Duodenal mucosa (tissue), 2 donors: ENCODE results near the gene UBA3.

Source experiments
- H3K27ac ChIP-seq: one replicate; pipeline ENCODE4 v1.7.0; 2013; ENCODE audit warnings: low read depth, low read length
- H3K27me3 ChIP-seq, 2 donors: one replicate each; pipeline ENCODE4 v1.7.0; 2013; ENCODE audit warnings: low read length in 2 of 2, control low read depth in 1 of 2; ENCODE audit not compliant: insufficient read depth in 2 of 2, control insufficient read depth in 1 of 2
- H3K36me3 ChIP-seq, 2 donors: one replicate each; pipeline ENCODE4 v1.7.0; 2013; ENCODE audit warnings: low read length in 2 of 2, control low read depth in 1 of 2; ENCODE audit not compliant: insufficient read depth in 2 of 2, control insufficient read depth in 1 of 2
- H3K4me1 ChIP-seq, 2 donors: one replicate each; pipeline ENCODE4 v1.7.0; 2013; ENCODE audit warnings: low read length in 2 of 2, control low read depth in 1 of 2; ENCODE audit not compliant: insufficient read depth in 2 of 2, control insufficient read depth in 1 of 2
- H3K4me3 ChIP-seq, 2 donors: one replicate each; pipeline ENCODE4 v1.7.0; 2013; ENCODE audit warnings: low read length in 2 of 2, low read depth in 1 of 2
- H3K9ac ChIP-seq, 2 donors: one replicate each; pipeline ENCODE4 v1.7.0; 2013; ENCODE audit warnings: low read length in 2 of 2, low read depth in 1 of 2
- H3K9me3 ChIP-seq, 2 donors: one replicate each; pipeline ENCODE4 v1.7.0; 2013; ENCODE audit warnings: low read length in 2 of 2, control low read depth in 1 of 2; ENCODE audit not compliant: control insufficient read depth in 1 of 2

The UBA3 gene

GRCh38 chr3:69119138-69119537 is 39.0 kb upstream of the UBA3 start:
- Histone ChIP-seq H3K4me3 (no peak overlapping the region), H3K9me3 (no peaks in the 10 kb centered on the region), H3K36me3 (no peaks in the 10 kb centered on the region), H3K27me3 (no peaks in the 10 kb centered on the region), H3K9ac (no peak overlapping the region), H3K27ac (no peak overlapping the region), H3K4me1 (peaks cover 0 to 3% of the 10 kb centered on the region in 2 donors)

DNA sequence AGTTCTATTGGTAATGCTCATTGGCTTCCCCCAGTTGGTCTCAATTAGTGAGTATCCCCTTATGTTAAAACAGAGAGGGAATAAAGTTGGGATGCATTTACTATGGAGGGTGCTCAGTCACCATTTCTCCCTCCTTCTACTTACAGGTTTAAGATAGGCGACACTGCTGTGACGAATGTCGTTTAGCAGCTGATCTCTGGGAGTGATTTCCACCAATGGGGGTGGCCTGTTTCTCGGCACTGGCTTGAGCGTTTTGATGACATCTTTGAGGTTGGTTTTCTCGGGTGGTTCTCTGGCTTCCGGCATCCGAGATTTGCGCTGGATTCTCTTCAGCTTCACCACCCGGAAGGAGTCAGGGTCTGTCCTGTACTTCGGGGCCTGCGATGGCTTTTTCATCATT is 38.4 kb upstream of the UBA3 start:
- Histone ChIP-seq H3K4me1 (peaks cover 0 to 3% of the 10 kb centered on the region in 2 donors), H3K27me3 (no peaks in the 10 kb centered on the region), H3K9ac (no peak overlapping the region), H3K4me3 (no peak overlapping the region), H3K36me3 (no peaks in the 10 kb centered on the region), H3K9me3 (no peaks in the 10 kb centered on the region), H3K27ac (no peak overlapping the region)

DNA sequence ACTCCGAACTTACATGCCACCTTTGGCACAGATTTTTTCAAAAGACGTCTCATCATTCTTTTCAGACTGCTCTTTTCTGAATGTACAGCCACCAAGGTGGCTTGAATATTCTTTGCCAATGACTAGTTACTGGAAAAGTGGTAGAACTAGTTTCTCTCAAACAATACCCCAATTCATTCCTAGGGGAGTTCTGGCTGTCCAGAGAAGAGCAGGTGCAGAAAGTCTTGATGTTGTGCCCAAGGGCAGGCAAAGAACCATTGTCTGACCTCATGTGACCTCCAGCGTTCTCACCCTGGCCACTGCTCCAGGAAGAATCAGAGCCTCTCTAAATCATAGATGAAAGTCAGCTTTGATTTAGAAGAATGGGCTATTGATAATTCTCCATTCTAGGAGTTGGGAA is 36.7 kb upstream of the UBA3 start:
- no peaks in the 10 kb centered on the region for H3K9me3 ChIP-seq
- no peak overlapping the region for H3K4me3 ChIP-seq
- no peak overlapping the region for H3K9ac ChIP-seq
- H3K4me1 ChIP-seq, result peaks cover 0 to 3% of the 10 kb centered on the region in 2 donors
- no peaks in the 10 kb centered on the region for H3K36me3 ChIP-seq
- H3K27me3 ChIP-seq, result no peaks in the 10 kb centered on the region
- H3K27ac ChIP-seq, result no peak overlapping the region

DNA sequence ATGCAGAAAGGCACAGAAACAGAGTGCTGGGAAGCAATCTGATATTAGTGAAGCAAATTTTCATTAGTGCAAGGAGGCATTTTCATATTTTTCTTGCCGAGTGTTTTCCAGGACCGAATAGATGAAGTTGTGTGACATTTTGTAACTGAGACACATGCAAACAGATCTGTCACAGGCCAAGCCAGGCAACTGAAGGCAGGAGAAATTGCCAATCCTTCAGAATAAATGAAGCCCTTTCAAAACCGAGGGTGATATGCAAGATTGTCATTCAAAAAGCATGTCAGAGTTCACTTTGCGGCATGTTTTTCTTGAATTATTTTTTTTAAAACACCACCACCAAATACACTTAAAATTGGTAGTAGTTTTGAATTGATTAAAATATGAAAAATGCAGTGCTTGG is 36.0 kb upstream of the UBA3 start:
- Histone ChIP-seq H3K36me3 (no peaks in the 10 kb centered on the region), H3K27ac (no peak overlapping the region), H3K9me3 (no peaks in the 10 kb centered on the region), H3K4me3 (no peak overlapping the region), H3K9ac (no peak overlapping the region), H3K4me1 (peaks cover 0 to 3% of the 10 kb centered on the region in 2 donors), H3K27me3 (no peaks in the 10 kb centered on the region)

DNA sequence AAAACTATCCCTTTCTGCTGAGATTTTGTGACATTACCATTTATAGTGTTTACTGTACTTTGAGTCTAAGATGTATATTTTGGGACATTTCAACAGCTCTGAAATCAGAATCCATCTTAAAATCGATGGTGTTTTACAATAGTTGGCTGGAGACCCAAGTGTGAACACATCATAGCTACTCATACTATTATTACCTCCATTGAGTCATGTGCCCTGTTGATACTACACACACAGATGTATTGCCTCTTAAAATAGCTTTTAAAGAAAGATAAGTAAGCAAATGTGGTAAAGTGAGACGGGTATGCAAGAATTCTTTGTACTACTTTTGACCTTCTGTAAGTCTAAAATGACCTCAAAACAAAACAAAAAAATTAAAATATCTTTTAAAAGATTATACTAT is 35.6 kb upstream of the UBA3 start:
- peaks cover 0 to 3% of the 10 kb centered on the region in 2 donors for H3K4me1 ChIP-seq
- no peaks in the 10 kb centered on the region for H3K27me3 ChIP-seq
- no peak overlapping the region for H3K4me3 ChIP-seq
- H3K27ac ChIP-seq, result no peak overlapping the region
- no peak overlapping the region for H3K9ac ChIP-seq
- H3K36me3 ChIP-seq, result no peaks in the 10 kb centered on the region
- H3K9me3 ChIP-seq, result no peaks in the 10 kb centered on the region

GRCh38 chr3:69113536-69113935 is 33.4 kb upstream of the UBA3 start:
- H3K27me3 ChIP-seq, result no peaks in the 10 kb centered on the region
- H3K27ac ChIP-seq, result no peak overlapping the region
- H3K4me1 ChIP-seq, result peaks cover 0 to 3% of the 10 kb centered on the region in 2 donors
- H3K36me3 ChIP-seq, result no peaks in the 10 kb centered on the region
- H3K4me3 ChIP-seq, result no peak overlapping the region
- no peaks in the 10 kb centered on the region for H3K9me3 ChIP-seq
- no peak overlapping the region for H3K9ac ChIP-seq

GRCh38 chr3:69110941-69111546 is 30.9 kb upstream of the UBA3 start:
- H3K27ac ChIP-seq, result no peak overlapping the region
- H3K27me3 ChIP-seq, result no peaks in the 10 kb centered on the region
- H3K4me1 ChIP-seq, result no peaks in the 10 kb centered on the region
- H3K9ac ChIP-seq, result no peak overlapping the region
- H3K4me3 ChIP-seq, result no peak overlapping the region
- no peaks in the 10 kb centered on the region for H3K9me3 ChIP-seq
- peaks cover 0 to 4% of the 10 kb centered on the region in 2 donors for H3K36me3 ChIP-seq

DNA sequence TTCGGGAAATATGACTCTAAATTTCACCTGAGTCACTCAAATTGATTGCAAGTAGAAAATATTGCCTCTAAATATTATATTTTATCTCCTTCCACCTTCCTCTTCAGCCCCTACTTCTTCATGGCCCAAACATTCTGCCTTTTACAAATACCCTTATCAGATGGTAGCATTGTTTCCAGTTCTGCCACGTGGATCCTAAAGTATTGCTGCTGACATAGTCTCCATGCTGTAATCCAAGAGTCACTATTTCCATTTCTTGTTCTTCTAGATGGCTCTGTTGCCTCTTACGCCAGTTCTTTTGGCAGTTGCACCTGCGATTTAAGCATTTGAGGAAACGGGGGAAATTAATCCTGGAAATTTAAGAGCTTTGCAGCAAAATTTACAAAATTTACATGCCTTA is 28.6 kb upstream of the UBA3 start:
- H3K9ac ChIP-seq, result no peak overlapping the region
- no peaks in the 10 kb centered on the region for H3K4me1 ChIP-seq
- no peaks in the 10 kb centered on the region for H3K27me3 ChIP-seq
- H3K9me3 ChIP-seq, result no peaks in the 10 kb centered on the region
- H3K27ac ChIP-seq, result no peak overlapping the region
- H3K36me3 ChIP-seq, result peaks cover 13 to 25% of the 10 kb centered on the region in 2 donors
- H3K4me3 ChIP-seq, result no peak overlapping the region

DNA sequence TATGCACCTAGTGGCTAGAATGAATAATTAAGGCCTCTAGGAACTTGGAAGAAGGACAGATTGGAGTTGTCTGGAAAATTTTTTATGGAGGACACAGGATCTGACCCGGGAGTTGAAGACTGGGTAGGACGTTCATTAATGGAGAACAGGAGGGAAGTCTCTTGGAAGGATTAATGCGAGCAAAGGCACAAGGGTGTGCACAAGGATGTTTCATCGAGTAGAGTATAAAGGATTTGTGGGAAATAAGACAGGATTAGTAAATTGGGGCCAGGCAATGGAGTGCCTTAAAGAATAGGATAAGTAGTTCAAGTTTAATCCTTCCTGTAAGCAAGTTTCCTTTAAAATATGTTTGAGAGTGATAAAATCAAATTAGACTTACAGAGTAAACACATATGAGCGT is 27.7 kb upstream of the UBA3 start:
- peaks cover 21 to 29% of the 10 kb centered on the region in 2 donors for H3K36me3 ChIP-seq
- H3K9me3 ChIP-seq, result no peaks in the 10 kb centered on the region
- H3K4me1 ChIP-seq, result no peaks in the 10 kb centered on the region
- H3K9ac ChIP-seq, result no peak overlapping the region
- H3K27me3 ChIP-seq, result no peaks in the 10 kb centered on the region
- no peak overlapping the region for H3K4me3 ChIP-seq
- no peak overlapping the region for H3K27ac ChIP-seq

DNA sequence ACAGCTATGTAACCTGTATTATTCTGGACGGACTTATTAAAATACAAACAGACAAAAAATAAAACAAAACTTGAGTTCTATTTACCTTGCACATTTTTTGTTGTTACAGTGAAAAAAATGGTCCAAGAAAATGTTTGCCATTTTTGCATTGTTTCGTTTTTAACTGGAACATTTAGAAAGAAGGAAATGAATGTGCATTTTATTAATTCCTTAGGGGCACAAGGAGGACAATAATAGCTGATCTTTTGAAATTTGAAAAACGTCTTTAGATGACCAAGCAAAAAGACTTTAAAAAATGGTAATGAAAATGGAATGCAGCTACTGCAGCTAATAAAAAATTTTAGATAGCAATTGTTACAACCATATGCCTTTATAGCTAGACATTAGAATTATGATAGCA is 25.2 kb upstream of the UBA3 start:
- Histone ChIP-seq H3K27me3 (no peaks in the 10 kb centered on the region), H3K4me3 (no peak overlapping the region), H3K9me3 (no peaks in the 10 kb centered on the region), H3K9ac (no peak overlapping the region), H3K4me1 (no peaks in the 10 kb centered on the region), H3K27ac (no peak overlapping the region), H3K36me3 (peaks cover 32 to 46% of the 10 kb centered on the region in 2 donors)

GRCh38 chr3:69104586-69104985 is 24.4 kb upstream of the UBA3 start:
- Histone ChIP-seq H3K4me1 (no peaks in the 10 kb centered on the region), H3K27ac (no peak overlapping the region), H3K27me3 (no peaks in the 10 kb centered on the region), H3K9me3 (no peaks in the 10 kb centered on the region), H3K4me3 (no peak overlapping the region), H3K36me3 (peaks cover 32 to 48% of the 10 kb centered on the region in 2 donors), H3K9ac (no peak overlapping the region)
